MCF 10A (cell line): ENCODE results near the gene DUS1L. TPM values are rescaled to one million over a fixed set of nuclear protein-coding genes. Genes with fewer than 3 reads are reported as not detected.

ENCODE experiments used
- BruUV-seq: library from RNA; stranded (reverse); fragments of 400-500 nt; replicated peaks from 2 replicates; lab custom pipeline; 2021; lab: Mats Ljungman, UMichigan
- CTCF ChIA-PET: fragments of 300-600 bp; sonication (Branson Sonifier 250); formaldehyde crosslinking; extraction: SDS; loops from one replicate; lab custom pipeline; 2021; ENCODE audit warnings: antibody characterized with exemption, inconsistent platforms; lab: Yijun Ruan, JAX
- POLR2A ChIA-PET: fragments of 300-600, 350-650 bp; sonication (Branson Sonifier 250); formaldehyde crosslinking; extraction: SDS; loops from one replicate; lab custom pipeline; 2020; ENCODE audit warnings: antibody characterized with exemption, inconsistent platforms; lab: Yijun Ruan, JAX
- DNase-seq: peaks from one replicate; pipeline ENCODE4 v3.0.0-alpha.2; 2018; ENCODE audit not compliant: unreplicated experiment
- H3K27ac Mint-ChIP-seq: one replicate; pipeline ENCODE4 v1.8.0; 2022; ENCODE audit warnings: mild to moderate bottlenecking, low read depth, mixed read lengths; ENCODE audit not compliant: unreplicated experiment
- H3K27me3 Mint-ChIP-seq: one replicate; pipeline ENCODE4 v1.8.0; 2022; ENCODE audit warnings: mixed read lengths; ENCODE audit not compliant: insufficient read depth, unreplicated experiment
- H3K36me3 Mint-ChIP-seq: one replicate; pipeline ENCODE4 v1.8.0; 2022; ENCODE audit warnings: mild to moderate bottlenecking, moderate library complexity, mixed read lengths; ENCODE audit not compliant: insufficient read depth, unreplicated experiment
- H3K4me1 Mint-ChIP-seq: one replicate; pipeline ENCODE4 v1.8.0; 2022; ENCODE audit warnings: mixed read lengths; ENCODE audit not compliant: insufficient read depth, unreplicated experiment
- H3K4me3 Mint-ChIP-seq: one replicate; pipeline ENCODE4 v1.8.0; 2022; ENCODE audit warnings: mild to moderate bottlenecking, moderate library complexity, mixed read lengths; ENCODE audit not compliant: unreplicated experiment
- H3K9me3 Mint-ChIP-seq: one replicate; pipeline ENCODE4 v1.8.0; 2022; ENCODE audit warnings: mixed read lengths; ENCODE audit not compliant: unreplicated experiment
- CTCF ChIP-seq: fragments of 200-600 bp; IDR thresholded peaks from one replicate; pipeline ENCODE4 v1.8.0; 2022; ENCODE audit warnings: antibody characterized with exemption, mild to moderate bottlenecking; ENCODE audit not compliant: unreplicated experiment
- intact Hi-C: fragments of 100-400 bp; cut with micrococcal nuclease; formaldehyde crosslinking; loops from 2 replicates; pipeline ENCODE4 v1.14.1; 2022
- total RNA-seq: library from RNA; stranded (reverse); gene quantifications from 2 replicates; pipeline ENCODE4 v1.2.3, GENCODE V29; 2022

DUS1L gene
- total RNA-seq, 1 experiment from 2014 or later: 116 TPM

- no peaks in the 10 kb centered on the region for H3K9me3 Mint-ChIP-seq
- DNase-seq: no peak
- intact Hi-C loops: no loop called here
- no peak for TF ChIP-seq CTCF
- no TSS peak for BruUV-seq
- H3K4me1 Mint-ChIP-seq: no peaks in the 10 kb centered on the region
- ChIA-PET POLR2A (interaction anchor here (0.6 to 1.2 kb wide), 2 partner anchors 16 to 45 kb away, joined by 3 read pairs; no protein-coding TSS in a partner anchor), CTCF (interaction anchor here (1.2 kb wide), 1 partner anchor 9 kb away, joined by 3 read pairs; no protein-coding TSS in a partner anchor)
- peaks cover 43% of the 10 kb centered on the region for H3K36me3 Mint-ChIP-seq
- H3K27ac Mint-ChIP-seq: no peak overlapping the region
- no peak overlapping the region for H3K4me3 Mint-ChIP-seq
- no peaks in the 10 kb centered on the region for H3K27me3 Mint-ChIP-seq
Measured at GRCh38 chr17:82060001-82060380, 5.6 kb downstream of the DUS1L start.

- no peak for DNase-seq
- ChIA-PET CTCF (interaction anchor here (1.2 kb wide), 1 partner anchor 9 kb away, joined by 3 read pairs; no protein-coding TSS in a partner anchor), POLR2A (interaction anchor here (0.5 to 1.2 kb wide), 3 partner anchors 17 to 46 kb away, joined by 3 read pairs; no protein-coding TSS in a partner anchor)
- intact Hi-C loops: no loop called here
- Mint-ChIP-seq H3K27me3 (no peaks in the 10 kb centered on the region), H3K36me3 (peaks cover 49% of the 10 kb centered on the region), H3K9me3 (no peaks in the 10 kb centered on the region), H3K4me3 (no peak overlapping the region), H3K4me1 (no peaks in the 10 kb centered on the region), H3K27ac (no peak overlapping the region)
- no TSS peak for BruUV-seq
- TF ChIP-seq CTCF: no peak
Measured at GRCh38 chr17:82059272-82060000, 6.2 kb downstream of the DUS1L start.

- no peak for DNase-seq
- Mint-ChIP-seq H3K27ac (no peak overlapping the region), H3K9me3 (no peaks in the 10 kb centered on the region), H3K36me3 (peaks cover 53% of the 10 kb centered on the region), H3K27me3 (no peaks in the 10 kb centered on the region), H3K4me1 (no peaks in the 10 kb centered on the region), H3K4me3 (no peak overlapping the region)
- ChIA-PET POLR2A (no interaction called here), CTCF (interaction anchor here (0.8 kb wide), 1 partner anchor 99 kb away, joined by 3 read pairs; no protein-coding TSS in a partner anchor)
- no peak for TF ChIP-seq CTCF
- BruUV-seq: no TSS peak
- intact Hi-C loops: no loop called here
Measured at GRCh38 chr17:82058855-82059249, 6.8 kb downstream of the DUS1L start.

GRCh38 chr17:82058230-82058854 lies 7.3 kb downstream of the DUS1L start:
- BruUV-seq: no TSS peak
- ChIA-PET CTCF (interaction anchor here (0.8 kb wide), 1 partner anchor 99 kb away, joined by 3 read pairs; no protein-coding TSS in a partner anchor), POLR2A (no interaction called here)
- Mint-ChIP-seq H3K27me3 (no peaks in the 10 kb centered on the region), H3K9me3 (no peaks in the 10 kb centered on the region), H3K27ac (no peak overlapping the region), H3K36me3 (peaks cover 53% of the 10 kb centered on the region), H3K4me1 (no peaks in the 10 kb centered on the region), H3K4me3 (no peak overlapping the region)
- intact Hi-C loops: no loop called here
- no peak for TF ChIP-seq CTCF
- DNase-seq: no peak
